HCT116 (cell line): Measurements from ENCODE around the gene CTBP2. TPM values are rescaled to one million over a fixed set of nuclear protein-coding genes. Genes with fewer than 3 reads are reported as not detected.
A peak's percentile ranks its signal among the peaks of the same experiment; 100 is the strongest.

ENCODE experiments used
- ATAC-seq: fragments of 200-7000 bp; cut with Tn5 transposase; 2 replicates; pipeline ENCODE4 v1.9.1; 2020; ENCODE audit warnings: mild to moderate bottlenecking, moderate library complexity
- BruUV-seq: library from RNA; stranded (reverse); fragments of 400-500 nt; replicated peaks from 2 replicates; lab custom pipeline; 2021; lab: Mats Ljungman, UMichigan
- CTCF ChIA-PET: fragments of 300-600 bp; sonication (Branson Sonifier 250); formaldehyde crosslinking; loops from one replicate; lab custom pipeline; 2021; ENCODE audit warnings: antibody characterized with exemption; lab: Charles Lee
- POLR2A ChIA-PET: fragments of 300-600, 350-600 bp; sonication (Branson Sonifier 250); formaldehyde crosslinking; loops from one replicate; lab custom pipeline; 2021; ENCODE audit warnings: antibody characterized with exemption; lab: Charles Lee
- RAD21 ChIA-PET, 2 experiments: fragments of 300-600 bp; sonication (Branson Sonifier 250); formaldehyde crosslinking; loops; one replicate each; lab custom pipeline; 2023; ENCODE audit warnings: low total read pairs in 2 of 2; ENCODE audit not compliant: uncharacterized antibody in 2 of 2, unreplicated experiment in 2 of 2, low non-redundant PET in 1 of 2; lab: Charles Lee
- DNase-seq: peaks from one replicate; pipeline ENCODE4 v3.0.0-alpha.2; 2010; ENCODE audit warnings: low read depth, low spot score
- H2AFZ ChIP-seq: fragments of 200-600 bp; shearing (Covaris generic), sonication (generic); 2 replicates; pipeline ENCODE4 v1.6.1; 2017; ENCODE audit warnings: low read depth, mixed run types, mixed read lengths, antibody characterized with exemption, low read length; ENCODE audit not compliant: poor library complexity, severe bottlenecking
- H3K27ac ChIP-seq: 2 replicates; pipeline ENCODE4 v1.5.1; 2012; ENCODE audit warnings: low read depth, low read length
- H3K27me3 ChIP-seq: fragments of 200-600 bp; sonication (generic); 2 replicates; pipeline ENCODE4 v1.6.1; 2016; ENCODE audit warnings: mixed run types, low read length, mixed read lengths; ENCODE audit not compliant: insufficient read depth
- H3K36me3 ChIP-seq, 2 experiments: fragments of 200-500 bp in 1 of 2; fragments of 200-600 bp in 1 of 2; sonication (Bioruptor generic) in 1 of 2; sonication (generic) in 1 of 2; 2 replicates each; pipeline versions ENCODE4 v1.5.1 to v1.6.1; 2014 to 2016; ENCODE audit warnings: low read length in 2 of 2, inconsistent platforms in 1 of 2, mixed read lengths in 1 of 2, mixed run types in 1 of 2; ENCODE audit not compliant: insufficient read depth in 2 of 2, control insufficient read depth in 1 of 2
- H3K4me1 ChIP-seq, 2 experiments: fragments of 200-600 bp in 1 of 2; sonication (generic) in 1 of 2; 2 replicates each; pipeline versions ENCODE4 v1.5.1 to v1.6.1; 2012 to 2017; ENCODE audit warnings: low read length in 2 of 2, inconsistent platforms in 1 of 2, mild to moderate bottlenecking in 1 of 2, mixed read lengths in 1 of 2, mixed run types in 1 of 2, moderate library complexity in 1 of 2; ENCODE audit not compliant: insufficient read depth in 2 of 2, control insufficient read depth in 1 of 2
- H3K4me2 ChIP-seq: fragments of 200-600 bp; sonication (generic); 2 replicates; pipeline ENCODE4 v1.6.1; 2017; ENCODE audit warnings: mixed run types, low read length, mixed read lengths
- H3K4me3 ChIP-seq, 2 experiments: fragments of 200-600 bp in 1 of 2; sonication (generic) in 1 of 2; replicated peaks in 1 of 2; 2 replicates each; pipeline ENCODE4 v1.5.1; 2011 to 2016; ENCODE audit warnings: low read length in 2 of 2, control low read depth in 1 of 2, low read depth in 1 of 2, mild to moderate bottlenecking in 1 of 2, mixed read lengths in 1 of 2, mixed run types in 1 of 2
- H3K79me2 ChIP-seq: fragments of 200-600 bp; sonication (generic); 2 replicates; pipeline ENCODE4 v1.6.1; 2017; ENCODE audit warnings: mild to moderate bottlenecking, mixed run types, low read length, moderate library complexity, mixed read lengths; ENCODE audit not compliant: insufficient read depth
- H3K9ac ChIP-seq: fragments of 200-600 bp; sonication (generic); 2 replicates; pipeline ENCODE4 v1.6.1; 2016; ENCODE audit warnings: low read length, mixed read lengths
- H3K9me2 ChIP-seq: fragments of 200-600 bp; sonication (generic), shearing (Covaris generic); 2 replicates; pipeline ENCODE4 v1.6.1; 2017; ENCODE audit warnings: mixed run types, mild to moderate bottlenecking, moderate library complexity; ENCODE audit not compliant: insufficient read depth
- H3K9me3 ChIP-seq, 2 experiments: fragments of 200-500 bp in 1 of 2; fragments of 200-600 bp in 1 of 2; sonication (Bioruptor generic) in 1 of 2; sonication (generic) in 1 of 2; 2 replicates each; pipeline ENCODE4 v1.6.1; 2014 to 2017; ENCODE audit warnings: low read length in 2 of 2, mixed read lengths in 2 of 2, inconsistent platforms in 1 of 2, low read depth in 1 of 2, mild to moderate bottlenecking in 1 of 2, mixed run types in 1 of 2, moderate library complexity in 1 of 2; ENCODE audit not compliant: control insufficient read depth in 1 of 2, insufficient read depth in 1 of 2
- H4K20me1 ChIP-seq: fragments of 200-600 bp; sonication (generic), shearing (Covaris generic); 2 replicates; pipeline ENCODE4 v1.6.1; 2017; ENCODE audit warnings: mixed run types, mild to moderate bottlenecking, moderate library complexity; ENCODE audit not compliant: insufficient read depth
- ATF3 ChIP-seq: IDR thresholded peaks from 2 replicates; pipeline ENCODE4 v1.6.1; 2012
- CBX3 ChIP-seq: IDR thresholded peaks from 2 replicates; pipeline ENCODE4 v1.6.1; 2012; ENCODE audit warnings: low read depth
- CEBPB ChIP-seq: IDR thresholded peaks from 2 replicates; pipeline ENCODE4 v1.6.1; 2012; ENCODE audit warnings: low read depth
- CTCF ChIP-seq, 3 experiments: fragments of 200-600 bp in 1 of 3; sonication (generic) in 1 of 3; IDR thresholded peaks in 2 of 3; conservative IDR thresholded peaks in 1 of 3; 2 replicates each; pipeline ENCODE4 v1.5.1; 2012 to 2017; ENCODE audit warnings: low read depth in 2 of 3, low read length in 2 of 3, antibody characterized with exemption in 1 of 3, borderline replicate concordance in 1 of 3, control low read depth in 1 of 3, mild to moderate bottlenecking in 1 of 3, mixed read lengths in 1 of 3, mixed run types in 1 of 3, moderate library complexity in 1 of 3; ENCODE audit not compliant: insufficient read depth in 1 of 3
- ELF1 ChIP-seq: IDR thresholded peaks from 2 replicates; pipeline ENCODE4 v1.6.1; 2012; ENCODE audit warnings: low read depth, borderline replicate concordance
- EZH2 ChIP-seq: fragments of 200-600 bp; sonication (generic); IDR thresholded peaks from 2 replicates; pipeline ENCODE4 v1.6.1; 2017; ENCODE audit warnings: antibody characterized with exemption, mixed run types
- EZH2phosphoT487 ChIP-seq: fragments of 200-600 bp; IDR thresholded peaks from 2 replicates; pipeline ENCODE4 v1.6.1; 2018; ENCODE audit warnings: antibody characterized with exemption, borderline replicate concordance
- FOSL1 ChIP-seq: IDR thresholded peaks from 2 replicates; pipeline ENCODE4 v1.6.1; 2012; ENCODE audit warnings: low read depth
- JUND ChIP-seq: IDR thresholded peaks from 2 replicates; pipeline ENCODE4 v1.6.1; 2012
- MAX ChIP-seq: IDR thresholded peaks from 2 replicates; pipeline ENCODE4 v1.6.1; 2012
- POLR2A ChIP-seq: IDR thresholded peaks from 2 replicates; pipeline ENCODE4 v1.7.0; 2011; ENCODE audit warnings: borderline replicate concordance; ENCODE audit not compliant: insufficient read depth, insufficient read length; ENCODE audit errors: extremely low read depth
- POLR2AphosphoS5 ChIP-seq: IDR thresholded peaks from 2 replicates; pipeline ENCODE4 v1.6.1; 2011; ENCODE audit warnings: mild to moderate bottlenecking, low read depth, low read length, moderate library complexity
- RAD21 ChIP-seq: IDR thresholded peaks from 2 replicates; pipeline ENCODE4 v1.6.1; 2012; ENCODE audit warnings: low read depth, mild to moderate bottlenecking
- REST ChIP-seq: IDR thresholded peaks from 2 replicates; pipeline ENCODE4 v1.6.1; 2012; ENCODE audit warnings: low read depth
- SIN3A ChIP-seq: IDR thresholded peaks from 2 replicates; pipeline ENCODE4 v1.6.1; 2012; ENCODE audit warnings: low read depth
- SP1 ChIP-seq: IDR thresholded peaks from 2 replicates; pipeline ENCODE4 v1.6.1; 2012; ENCODE audit warnings: low read depth
- SRF ChIP-seq: IDR thresholded peaks from 2 replicates; pipeline ENCODE4 v1.6.1; 2012; ENCODE audit warnings: low read depth
- YY1 ChIP-seq: IDR thresholded peaks from 2 replicates; pipeline ENCODE4 v1.6.1; 2011; ENCODE audit warnings: low read length, low read depth, moderate library complexity, mild to moderate bottlenecking; ENCODE audit not compliant: insufficient replicate concordance; ENCODE audit errors: extremely low read depth
- ZBTB33 ChIP-seq: IDR thresholded peaks from 2 replicates; pipeline ENCODE4 v1.6.1; 2011; ENCODE audit warnings: mild to moderate bottlenecking, low read length, moderate library complexity; ENCODE audit not compliant: insufficient replicate concordance; ENCODE audit errors: extremely low read depth
- ZNF274 ChIP-seq: fragments of 200-500 bp; sonication (Bioruptor generic); IDR thresholded peaks from 2 replicates; pipeline ENCODE4 v1.6.1; 2014; ENCODE audit warnings: mild to moderate bottlenecking, low read depth, low read length, inconsistent platforms
- intact Hi-C: fragments of 100-400 bp; cut with micrococcal nuclease; formaldehyde crosslinking; loops from 2 replicates; pipeline ENCODE4 v1.10.0; 2022
- total RNA-seq: library from RNA; stranded (reverse); gene quantifications from one replicate; pipeline ENCODE4 v1.2.1, GENCODE V29; 2021; ENCODE audit not compliant: unreplicated experiment

The CTBP2 gene
- total RNA-seq, 1 experiment from 2014 or later = 144 TPM

- ATAC-seq (no peak), DNase-seq (no peak)
- H3K9ac ChIP-seq = no peak overlapping the region
- peaks cover 49 to 75% of the 10 kb centered on the region in 2 experiments for H3K4me1 ChIP-seq
- peaks cover 5% of the 10 kb centered on the region; the same call in 1 of the 2 replicates for H4K20me1 ChIP-seq
- ChIA-PET RAD21 (no interaction called here), POLR2A (no interaction called here), CTCF (no interaction called here)
- no peak overlapping the region for H2AFZ ChIP-seq
- no peak overlapping the region for H3K4me3 ChIP-seq
- H3K9me3 ChIP-seq = no peaks in the 10 kb centered on the region
- no peaks in the 10 kb centered on the region for H3K27me3 ChIP-seq
- no TSS peak for BruUV-seq
- H3K36me3 ChIP-seq = no peaks in the 10 kb centered on the region; a peak in 1 of 4 replicates
- no peaks in the 10 kb centered on the region for H3K9me2 ChIP-seq
- intact Hi-C loops = loop anchor here (5.0 kb wide), 1 partner anchor 59 kb away; no protein-coding TSS in a partner anchor
- no peak overlapping the region; the same call in 1 of the 2 replicates for H3K27ac ChIP-seq
- TF ChIP-seq POLR2AphosphoS5 (no peak), RAD21 (no peak), EZH2 (no peak), SRF (no peak), ATF3 (no peak), ZBTB33 (no peak), REST (no peak), CEBPB (no peak), FOSL1 (no peak), POLR2A (no peak), ELF1 (no peak), JUND (no peak), SIN3A (no peak), CBX3 (no peak), YY1 (no peak), CTCF (IDR thresholded peaks at IDR 0.05 in 2 of 3, conservative IDR thresholded peaks at IDR 0.05 in 1 of 3; ENCODE audit: borderline replicate concordance in 1 of 3, insufficient read depth in 1 of 3, low read depth in 2 of 3, low read length in 2 of 3) (no peak), EZH2phosphoT487 (no peak), ZNF274 (no peak), SP1 (no peak), MAX (no peak)
- H3K79me2 ChIP-seq = peaks cover 99% of the 10 kb centered on the region
- 0 out of 2 replicates have a peak overlapping the region, but pooled peaks have one; percentile 4 for H3K4me2 ChIP-seq
Observed at GRCh38 chr10:125087897-125088215, 72.5 kb downstream of the CTBP2 start.
